GM21367 (cell line): ENCODE measurements around the gene ATRX.
"Not testable (repeated sequence)": the region's sequence is repeated elsewhere in the genome, so short reads cannot be mapped to it uniquely, and the experiment has no call there.

Source experiments
- ATAC-seq: cut with Tn5 transposase; IDR thresholded peaks from one replicate; pipeline ENCODE4 v1.9.1; 2021; ENCODE audit not compliant: unreplicated experiment

Gene ATRX, protein sequence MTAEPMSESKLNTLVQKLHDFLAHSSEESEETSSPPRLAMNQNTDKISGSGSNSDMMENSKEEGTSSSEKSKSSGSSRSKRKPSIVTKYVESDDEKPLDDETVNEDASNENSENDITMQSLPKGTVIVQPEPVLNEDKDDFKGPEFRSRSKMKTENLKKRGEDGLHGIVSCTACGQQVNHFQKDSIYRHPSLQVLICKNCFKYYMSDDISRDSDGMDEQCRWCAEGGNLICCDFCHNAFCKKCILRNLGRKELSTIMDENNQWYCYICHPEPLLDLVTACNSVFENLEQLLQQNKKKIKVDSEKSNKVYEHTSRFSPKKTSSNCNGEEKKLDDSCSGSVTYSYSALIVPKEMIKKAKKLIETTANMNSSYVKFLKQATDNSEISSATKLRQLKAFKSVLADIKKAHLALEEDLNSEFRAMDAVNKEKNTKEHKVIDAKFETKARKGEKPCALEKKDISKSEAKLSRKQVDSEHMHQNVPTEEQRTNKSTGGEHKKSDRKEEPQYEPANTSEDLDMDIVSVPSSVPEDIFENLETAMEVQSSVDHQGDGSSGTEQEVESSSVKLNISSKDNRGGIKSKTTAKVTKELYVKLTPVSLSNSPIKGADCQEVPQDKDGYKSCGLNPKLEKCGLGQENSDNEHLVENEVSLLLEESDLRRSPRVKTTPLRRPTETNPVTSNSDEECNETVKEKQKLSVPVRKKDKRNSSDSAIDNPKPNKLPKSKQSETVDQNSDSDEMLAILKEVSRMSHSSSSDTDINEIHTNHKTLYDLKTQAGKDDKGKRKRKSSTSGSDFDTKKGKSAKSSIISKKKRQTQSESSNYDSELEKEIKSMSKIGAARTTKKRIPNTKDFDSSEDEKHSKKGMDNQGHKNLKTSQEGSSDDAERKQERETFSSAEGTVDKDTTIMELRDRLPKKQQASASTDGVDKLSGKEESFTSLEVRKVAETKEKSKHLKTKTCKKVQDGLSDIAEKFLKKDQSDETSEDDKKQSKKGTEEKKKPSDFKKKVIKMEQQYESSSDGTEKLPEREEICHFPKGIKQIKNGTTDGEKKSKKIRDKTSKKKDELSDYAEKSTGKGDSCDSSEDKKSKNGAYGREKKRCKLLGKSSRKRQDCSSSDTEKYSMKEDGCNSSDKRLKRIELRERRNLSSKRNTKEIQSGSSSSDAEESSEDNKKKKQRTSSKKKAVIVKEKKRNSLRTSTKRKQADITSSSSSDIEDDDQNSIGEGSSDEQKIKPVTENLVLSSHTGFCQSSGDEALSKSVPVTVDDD (N-terminal part only)

DNA sequence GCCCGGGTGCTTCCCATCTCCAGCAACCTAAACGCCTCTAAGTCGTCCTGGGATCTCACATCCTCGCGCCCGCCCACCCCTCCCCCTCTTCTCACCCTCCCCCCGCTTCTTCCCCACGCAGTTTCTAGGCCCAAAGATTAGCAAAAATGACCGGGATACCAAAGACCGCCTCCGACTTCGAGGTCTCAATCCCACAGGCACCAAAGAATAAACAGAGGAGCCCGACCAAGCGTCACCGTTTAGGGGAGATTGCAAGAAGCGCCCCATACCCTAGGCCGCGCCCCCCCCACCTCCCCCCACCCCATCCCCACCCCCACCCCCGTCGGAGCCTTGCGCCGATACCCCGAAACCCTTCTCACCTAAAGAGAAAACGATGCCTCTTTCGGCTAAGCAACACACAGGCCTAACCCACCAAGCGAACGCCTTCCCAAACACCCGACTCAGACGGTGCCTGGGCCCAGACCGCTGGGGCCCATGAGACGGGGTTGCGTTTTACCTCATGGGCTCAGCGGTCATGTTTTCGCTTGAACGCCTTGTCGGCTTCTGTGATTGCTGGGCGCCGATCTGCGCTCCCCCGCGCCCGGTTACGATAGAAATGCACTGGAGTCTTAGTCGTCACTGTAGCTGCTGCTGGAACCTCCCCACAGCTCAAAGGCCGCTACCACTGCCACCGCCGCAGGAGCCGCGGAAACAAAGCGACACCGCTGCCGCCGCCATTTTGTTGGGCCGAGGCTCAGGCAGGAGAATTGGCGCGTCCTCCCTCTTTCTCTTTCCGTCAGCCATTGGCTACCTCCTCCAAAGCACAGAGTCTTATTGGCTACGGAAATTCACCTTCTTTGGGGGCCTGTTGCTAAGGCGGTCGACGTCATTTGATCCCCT lies at the start of gene ATRX:
Gene ATRX, minus strand, starts transcription at position 731 of the 879 bp plus-strand sequence. Its CDS starts 215 bp downstream, at position 516.
- peak; percentile 92 for ATAC-seq

GRCh38 chrX:77831544-77831943 lies 45.5 kb upstream of the ATRX start:
- ATAC-seq = not testable (repeated sequence)

DNA sequence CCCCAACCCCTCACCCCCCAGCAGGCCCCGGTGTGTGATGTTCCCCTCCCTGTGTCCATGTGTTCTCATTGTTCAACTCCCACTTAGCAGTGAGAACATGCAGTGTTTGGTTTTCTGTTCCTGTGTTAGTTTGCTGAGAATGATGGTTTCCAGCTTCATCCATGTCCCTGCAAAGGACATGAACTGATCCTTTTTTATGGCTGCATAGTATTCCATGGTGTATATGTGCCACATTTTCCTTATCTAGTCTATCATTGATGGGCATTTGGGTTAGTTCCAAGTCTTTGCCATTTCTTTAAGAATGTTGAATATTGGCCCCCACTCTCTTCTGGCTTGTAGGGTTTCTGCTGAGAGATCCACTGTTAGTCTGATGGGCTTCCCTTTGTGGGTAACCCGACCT lies 36.0 kb upstream of the ATRX start:
- not testable (repeated sequence) for ATAC-seq

DNA sequence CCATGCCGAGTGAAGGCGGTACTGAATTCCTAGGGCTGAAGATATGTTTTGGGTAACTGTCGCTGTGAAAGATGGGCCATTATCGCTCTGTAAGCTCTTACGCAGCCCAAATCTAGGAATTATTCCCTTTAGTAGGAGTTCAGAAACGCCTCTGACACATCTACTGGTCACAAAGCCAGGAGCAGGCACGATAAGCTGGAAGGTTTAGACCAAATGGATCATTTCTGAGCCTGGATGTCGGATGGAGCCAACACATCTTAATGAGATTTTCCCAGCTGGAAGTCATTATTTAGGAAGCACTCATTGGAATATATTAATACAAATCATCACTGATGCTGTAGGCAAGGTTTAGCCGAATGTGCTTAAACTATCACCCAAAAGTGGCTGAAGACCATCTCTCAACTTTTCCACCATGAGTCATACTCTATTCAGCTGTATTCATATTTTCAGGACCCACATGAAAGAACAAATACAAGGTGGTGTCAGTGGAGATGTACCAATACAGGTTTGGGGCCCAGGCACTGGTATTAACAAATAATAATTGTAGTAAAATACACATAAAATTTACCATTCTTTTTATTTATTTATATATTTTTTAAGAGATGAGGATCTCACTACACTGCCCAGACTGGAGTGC lies 34.2 kb upstream of the ATRX start:
- no peak for ATAC-seq

GRCh38 chrX:77814210-77814609 lies 28.2 kb upstream of the ATRX start:
- ATAC-seq = no peak

DNA sequence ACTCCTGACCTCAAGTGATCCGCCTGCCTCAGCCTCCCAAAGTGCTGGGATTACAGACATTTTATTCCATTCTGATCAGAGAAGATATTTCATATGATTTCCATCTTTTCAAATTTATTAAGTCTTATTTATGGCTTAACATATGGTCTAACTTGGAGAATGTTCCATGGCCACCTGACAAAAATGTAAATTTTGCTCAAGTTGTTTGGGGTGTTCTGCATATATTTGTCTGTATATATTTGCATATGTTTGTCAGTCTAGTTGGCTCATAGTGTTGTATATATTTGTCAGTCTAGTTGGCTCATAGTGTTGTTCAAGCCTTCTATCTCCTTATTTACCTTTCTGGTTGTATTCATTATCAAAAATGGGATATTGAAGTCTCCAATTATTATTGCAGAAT lies 16.2 kb upstream of the ATRX start:
- ATAC-seq = no peak

DNA sequence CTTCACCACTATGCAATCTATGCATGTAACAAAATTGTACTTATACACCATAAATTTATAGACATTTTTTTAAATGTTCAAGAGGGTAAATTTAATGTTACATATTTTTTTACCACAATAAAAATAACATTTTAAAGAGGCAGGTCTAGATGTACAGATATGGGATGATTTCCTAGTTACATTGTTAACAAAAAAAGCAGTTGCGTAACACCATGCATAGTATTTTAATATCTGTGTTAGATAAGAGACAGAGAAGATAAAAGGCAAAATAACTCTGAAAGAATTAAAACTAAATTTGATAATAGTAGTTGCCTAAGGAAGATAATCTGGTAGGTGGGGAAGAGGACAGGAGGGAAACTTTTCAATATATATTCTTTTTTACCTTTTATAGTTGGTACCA lies 9.1 kb upstream of the ATRX start:
- ATAC-seq = no peak

DNA sequence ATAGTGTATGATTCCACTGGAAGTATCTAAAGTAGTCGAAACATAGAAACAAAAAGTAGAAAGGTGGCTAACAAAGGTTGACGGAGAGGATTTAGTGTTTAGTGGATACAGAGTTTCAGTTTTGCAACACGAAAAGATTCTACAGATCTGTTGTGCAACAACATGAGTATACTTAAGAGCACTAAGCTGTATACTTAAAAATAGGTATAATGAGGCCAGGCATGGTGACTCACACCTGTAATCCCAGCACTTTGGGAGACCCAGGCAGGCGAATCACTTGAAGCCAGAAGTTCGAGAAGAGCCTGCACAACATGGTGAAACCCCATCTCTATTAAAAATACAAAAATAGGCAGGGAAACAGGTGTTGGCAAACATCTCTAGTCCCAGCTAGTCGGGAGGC lies 7.9 kb upstream of the ATRX start:
- no peak for ATAC-seq

DNA sequence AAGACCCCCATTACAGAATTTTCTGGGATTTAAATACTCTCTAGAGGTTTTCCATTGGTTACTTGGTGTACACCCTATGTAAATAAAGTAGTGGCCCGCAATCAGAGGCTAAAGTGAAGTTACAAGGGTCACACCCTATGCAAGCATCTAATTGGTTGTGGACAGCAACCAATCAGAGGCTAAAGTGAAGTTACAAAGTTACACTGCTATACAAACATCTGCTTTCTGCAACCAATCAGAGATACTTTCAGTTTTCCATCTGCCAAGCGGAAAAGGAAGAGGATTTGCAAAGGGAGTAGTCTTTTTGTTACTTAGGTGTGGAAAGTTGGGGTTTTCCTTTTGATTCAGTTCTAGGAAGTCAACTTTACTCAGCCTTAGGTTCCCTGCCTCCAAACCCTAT lies 2.0 kb upstream of the ATRX start:
- ATAC-seq = no peak

DNA sequence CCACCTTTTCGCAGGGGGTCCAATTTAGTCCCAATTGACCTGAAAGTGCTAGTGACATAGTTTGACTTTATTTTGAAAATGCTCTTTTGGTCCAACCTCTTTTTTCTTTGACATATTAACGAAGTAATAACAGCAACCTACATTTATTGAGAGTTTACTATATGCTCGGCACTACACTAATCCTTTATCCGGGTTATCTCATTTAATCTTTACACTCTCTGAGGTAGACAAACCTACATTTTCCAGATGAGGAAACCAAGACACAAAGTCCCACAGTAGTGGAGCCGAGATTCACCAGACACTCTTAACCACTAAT lies 307 bp upstream of the ATRX start:
- ATAC-seq = no peak

DNA sequence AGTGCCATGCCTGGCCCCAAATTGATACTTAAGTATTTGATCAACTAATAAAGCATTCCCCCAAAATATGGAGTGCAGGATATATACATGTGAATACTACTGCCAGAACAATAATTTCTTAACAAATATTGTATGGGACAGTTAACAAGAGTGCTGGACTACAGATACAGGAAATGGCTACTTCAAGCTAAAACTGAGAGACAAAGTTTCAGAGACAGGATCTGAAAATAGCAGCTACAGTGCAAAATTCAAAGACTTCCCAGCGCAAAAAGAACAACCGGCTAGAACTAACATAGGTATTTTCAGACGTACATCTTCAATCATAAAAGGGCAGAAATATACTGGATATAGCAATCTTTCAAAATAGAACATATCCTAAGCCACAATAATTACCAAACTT lies 6.3 kb downstream of the ATRX start:
- no peak for ATAC-seq

- ATAC-seq = no peak
Measured at GRCh38 chrX:77776659-77777058, 9.4 kb downstream of the ATRX start.

DNA sequence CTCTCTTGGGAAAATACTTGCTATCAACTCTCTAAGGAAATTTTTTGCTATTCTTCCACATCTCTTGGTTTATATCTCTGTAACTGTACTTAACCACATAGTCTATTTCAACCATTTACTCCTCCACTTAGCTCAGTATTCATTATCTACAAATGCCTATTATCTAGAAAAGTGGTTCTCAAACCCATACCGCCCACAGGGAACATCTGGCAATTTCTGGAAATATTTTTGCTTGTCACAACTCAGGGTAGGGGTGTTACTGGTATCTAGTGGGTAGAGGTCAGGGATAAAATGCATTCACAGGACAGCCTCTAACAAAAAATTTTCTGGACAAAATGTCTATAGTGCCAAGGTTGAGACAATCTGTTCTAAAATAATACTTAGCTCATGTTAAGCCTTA lies 14.4 kb downstream of the ATRX start:
- ATAC-seq = no peak

GRCh38 chrX:77768787-77769186 lies 17.2 kb downstream of the ATRX start:
- ATAC-seq = no peak

GRCh38 chrX:77766212-77766611 lies 19.8 kb downstream of the ATRX start:
- not testable (repeated sequence) for ATAC-seq

DNA sequence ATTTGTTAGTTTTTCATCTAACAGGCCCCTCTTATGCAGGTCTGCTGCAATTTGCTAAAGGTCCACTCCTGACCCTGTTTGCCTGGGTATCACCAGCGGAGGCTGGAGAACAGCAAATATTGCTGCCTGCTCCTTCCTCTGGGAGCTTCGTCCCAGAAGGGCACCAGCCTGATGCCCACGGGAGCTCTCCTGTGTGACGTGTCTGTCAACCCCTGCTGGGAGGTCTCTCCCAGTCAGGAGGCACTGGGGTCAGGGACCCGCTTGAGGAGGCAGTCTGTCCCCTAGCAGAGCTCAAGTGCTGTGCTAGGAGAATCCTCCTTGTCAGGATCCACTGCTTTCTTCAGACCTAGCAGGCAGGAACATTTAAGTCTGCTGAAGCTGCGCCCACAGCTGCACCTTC lies 30.5 kb downstream of the ATRX start:
- no peak for ATAC-seq

DNA sequence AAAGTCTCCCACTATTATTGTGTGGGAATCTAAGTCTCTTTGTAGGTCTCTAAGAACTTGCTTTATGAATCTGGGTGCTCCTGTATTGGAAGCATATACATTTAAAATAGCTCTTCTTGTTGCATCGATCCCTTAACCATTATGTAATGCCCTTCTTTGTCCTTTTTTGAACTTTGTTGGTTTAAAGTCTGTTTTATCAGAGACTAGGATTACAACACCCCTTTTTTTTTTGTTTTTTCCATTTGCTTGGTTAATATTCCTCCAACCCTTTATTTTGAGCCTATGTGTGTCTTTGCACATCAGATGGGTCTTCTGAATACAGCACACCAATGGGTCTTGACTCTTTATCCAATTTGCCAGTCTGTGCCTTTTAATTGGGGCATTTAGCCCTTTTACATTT lies 32.1 kb downstream of the ATRX start:
- ATAC-seq = not testable (repeated sequence)

GRCh38 chrX:77749695-77750094 lies 36.3 kb downstream of the ATRX start:
- no peak for ATAC-seq

GRCh38 chrX:77743720-77744119 lies 42.3 kb downstream of the ATRX start:
- no peak for ATAC-seq
